22Rv1 (cell line): ENCODE data around the gene GPR146.

ENCODE experiments used
- CTCF ChIP-seq: fragments of 450-650 bp; IDR thresholded peaks from 2 replicates; pipeline ENCODE4 v1.5.1; 2017; ENCODE audit warnings: mild to moderate bottlenecking
- ZFX ChIP-seq: fragments of 450-650 bp; IDR thresholded peaks from 2 replicates; pipeline ENCODE4 v1.6.1; 2017; ENCODE audit warnings: antibody characterized with exemption, borderline replicate concordance

- TF ChIP-seq ZFX (no peak), CTCF (no peak)
These were observed 51.3 kb downstream of the GPR146 start for GRCh38 chr7:1095621-1096155.
